ENCODE results near the gene PHLDB1.

- TF ChIP-seq CREB1 (IDR thresholded peaks at IDR 0.05; ENCODE audit: low read depth): no peak
- no peak for TF ChIP-seq RAD21 (IDR thresholded peaks at IDR 0.05; ENCODE audit: low read depth)
- no peak for TF ChIP-seq YY1 (IDR thresholded peaks at IDR 0.05; ENCODE audit: low read depth)
- no peak for TF ChIP-seq ZBTB7A (IDR thresholded peaks at IDR 0.05; ENCODE audit: low read depth)
- TF ChIP-seq EGR1 (IDR thresholded peaks at IDR 0.05): no peak
- no peak for TF ChIP-seq EP300 (IDR thresholded peaks at IDR 0.05; ENCODE audit: borderline replicate concordance)
- no peak for TF ChIP-seq TEAD4 (IDR thresholded peaks at IDR 0.05)
- no peak for TF ChIP-seq TCF12 (IDR thresholded peaks at IDR 0.05; ENCODE audit: low read depth)
- TF ChIP-seq REST (IDR thresholded peaks at IDR 0.05; ENCODE audit: low read depth): no peak
- TF ChIP-seq NFIC (IDR thresholded peaks at IDR 0.05): no peak
These were observed 89.9 kb downstream of the PHLDB1 start for GRCh38 chr11:118697346-118697745.
